HCT116 (cell line): ENCODE data around the gene RAB8A. TPM values are rescaled to one million over a fixed set of nuclear protein-coding genes. Genes with fewer than 3 reads are reported as not detected.
A peak's percentile ranks its signal among the peaks of the same experiment; 100 is the strongest.

ENCODE experiments used
- ATAC-seq: fragments of 200-7000 bp; cut with Tn5 transposase; 2 replicates; pipeline ENCODE4 v1.9.1; 2020; ENCODE audit warnings: mild to moderate bottlenecking, moderate library complexity
- BruUV-seq: library from RNA; stranded (reverse); fragments of 400-500 nt; replicated peaks from 2 replicates; lab custom pipeline; 2021; lab: Mats Ljungman, UMichigan
- CTCF ChIA-PET: fragments of 300-600 bp; sonication (Branson Sonifier 250); formaldehyde crosslinking; loops from one replicate; lab custom pipeline; 2021; ENCODE audit warnings: antibody characterized with exemption; lab: Charles Lee
- POLR2A ChIA-PET: fragments of 300-600, 350-600 bp; sonication (Branson Sonifier 250); formaldehyde crosslinking; loops from one replicate; lab custom pipeline; 2021; ENCODE audit warnings: antibody characterized with exemption; lab: Charles Lee
- RAD21 ChIA-PET, 2 experiments: fragments of 300-600 bp; sonication (Branson Sonifier 250); formaldehyde crosslinking; loops; one replicate each; lab custom pipeline; 2023; ENCODE audit warnings: low total read pairs in 2 of 2; ENCODE audit not compliant: uncharacterized antibody in 2 of 2, unreplicated experiment in 2 of 2, low non-redundant PET in 1 of 2; lab: Charles Lee
- DNase-seq: peaks from one replicate; pipeline ENCODE4 v3.0.0-alpha.2; 2010; ENCODE audit warnings: low read depth, low spot score
- H2AFZ ChIP-seq: fragments of 200-600 bp; shearing (Covaris generic), sonication (generic); 2 replicates; pipeline ENCODE4 v1.6.1; 2017; ENCODE audit warnings: low read depth, mixed run types, mixed read lengths, antibody characterized with exemption, low read length; ENCODE audit not compliant: poor library complexity, severe bottlenecking
- H3K27ac ChIP-seq: 2 replicates; pipeline ENCODE4 v1.5.1; 2012; ENCODE audit warnings: low read depth, low read length
- H3K27me3 ChIP-seq: fragments of 200-600 bp; sonication (generic); 2 replicates; pipeline ENCODE4 v1.6.1; 2016; ENCODE audit warnings: mixed run types, low read length, mixed read lengths; ENCODE audit not compliant: insufficient read depth
- H3K36me3 ChIP-seq, 2 experiments: fragments of 200-500 bp in 1 of 2; fragments of 200-600 bp in 1 of 2; sonication (Bioruptor generic) in 1 of 2; sonication (generic) in 1 of 2; 2 replicates each; pipeline versions ENCODE4 v1.5.1 to v1.6.1; 2014 to 2016; ENCODE audit warnings: low read length in 2 of 2, inconsistent platforms in 1 of 2, mixed read lengths in 1 of 2, mixed run types in 1 of 2; ENCODE audit not compliant: insufficient read depth in 2 of 2, control insufficient read depth in 1 of 2
- H3K4me1 ChIP-seq, 2 experiments: fragments of 200-600 bp in 1 of 2; sonication (generic) in 1 of 2; 2 replicates each; pipeline versions ENCODE4 v1.5.1 to v1.6.1; 2012 to 2017; ENCODE audit warnings: low read length in 2 of 2, inconsistent platforms in 1 of 2, mild to moderate bottlenecking in 1 of 2, mixed read lengths in 1 of 2, mixed run types in 1 of 2, moderate library complexity in 1 of 2; ENCODE audit not compliant: insufficient read depth in 2 of 2, control insufficient read depth in 1 of 2
- H3K4me2 ChIP-seq: fragments of 200-600 bp; sonication (generic); 2 replicates; pipeline ENCODE4 v1.6.1; 2017; ENCODE audit warnings: mixed run types, low read length, mixed read lengths
- H3K4me3 ChIP-seq, 2 experiments: fragments of 200-600 bp in 1 of 2; sonication (generic) in 1 of 2; replicated peaks in 1 of 2; 2 replicates each; pipeline ENCODE4 v1.5.1; 2011 to 2016; ENCODE audit warnings: low read length in 2 of 2, control low read depth in 1 of 2, low read depth in 1 of 2, mild to moderate bottlenecking in 1 of 2, mixed read lengths in 1 of 2, mixed run types in 1 of 2
- H3K79me2 ChIP-seq: fragments of 200-600 bp; sonication (generic); 2 replicates; pipeline ENCODE4 v1.6.1; 2017; ENCODE audit warnings: mild to moderate bottlenecking, mixed run types, low read length, moderate library complexity, mixed read lengths; ENCODE audit not compliant: insufficient read depth
- H3K9ac ChIP-seq: fragments of 200-600 bp; sonication (generic); 2 replicates; pipeline ENCODE4 v1.6.1; 2016; ENCODE audit warnings: low read length, mixed read lengths
- H3K9me2 ChIP-seq: fragments of 200-600 bp; sonication (generic), shearing (Covaris generic); 2 replicates; pipeline ENCODE4 v1.6.1; 2017; ENCODE audit warnings: mixed run types, mild to moderate bottlenecking, moderate library complexity; ENCODE audit not compliant: insufficient read depth
- H3K9me3 ChIP-seq, 2 experiments: fragments of 200-500 bp in 1 of 2; fragments of 200-600 bp in 1 of 2; sonication (Bioruptor generic) in 1 of 2; sonication (generic) in 1 of 2; 2 replicates each; pipeline ENCODE4 v1.6.1; 2014 to 2017; ENCODE audit warnings: low read length in 2 of 2, mixed read lengths in 2 of 2, inconsistent platforms in 1 of 2, low read depth in 1 of 2, mild to moderate bottlenecking in 1 of 2, mixed run types in 1 of 2, moderate library complexity in 1 of 2; ENCODE audit not compliant: control insufficient read depth in 1 of 2, insufficient read depth in 1 of 2
- H4K20me1 ChIP-seq: fragments of 200-600 bp; sonication (generic), shearing (Covaris generic); 2 replicates; pipeline ENCODE4 v1.6.1; 2017; ENCODE audit warnings: mixed run types, mild to moderate bottlenecking, moderate library complexity; ENCODE audit not compliant: insufficient read depth
- EGR1 ChIP-seq: IDR thresholded peaks from 2 replicates; pipeline ENCODE4 v1.6.1; 2012; ENCODE audit warnings: low read depth
- ELF1 ChIP-seq: IDR thresholded peaks from 2 replicates; pipeline ENCODE4 v1.6.1; 2012; ENCODE audit warnings: low read depth, borderline replicate concordance
- EZH2 ChIP-seq: fragments of 200-600 bp; sonication (generic); IDR thresholded peaks from 2 replicates; pipeline ENCODE4 v1.6.1; 2017; ENCODE audit warnings: antibody characterized with exemption, mixed run types
- FOSL1 ChIP-seq: IDR thresholded peaks from 2 replicates; pipeline ENCODE4 v1.6.1; 2012; ENCODE audit warnings: low read depth
- JUND ChIP-seq: IDR thresholded peaks from 2 replicates; pipeline ENCODE4 v1.6.1; 2012
- POLR2A ChIP-seq: IDR thresholded peaks from 2 replicates; pipeline ENCODE4 v1.7.0; 2011; ENCODE audit warnings: borderline replicate concordance; ENCODE audit not compliant: insufficient read depth, insufficient read length; ENCODE audit errors: extremely low read depth
- POLR2AphosphoS5 ChIP-seq: IDR thresholded peaks from 2 replicates; pipeline ENCODE4 v1.6.1; 2011; ENCODE audit warnings: mild to moderate bottlenecking, low read depth, low read length, moderate library complexity
- SP1 ChIP-seq: IDR thresholded peaks from 2 replicates; pipeline ENCODE4 v1.6.1; 2012; ENCODE audit warnings: low read depth
- SRF ChIP-seq: IDR thresholded peaks from 2 replicates; pipeline ENCODE4 v1.6.1; 2012; ENCODE audit warnings: low read depth
- TCF7L2 ChIP-seq: IDR thresholded peaks from 2 replicates; pipeline ENCODE4 v1.7.0; 2011; ENCODE audit warnings: borderline replicate concordance, inconsistent platforms; ENCODE audit not compliant: insufficient read depth, insufficient read length; ENCODE audit errors: extremely low read depth
- ZFX ChIP-seq: fragments of 450-650 bp; IDR thresholded peaks from 2 replicates; pipeline ENCODE4 v1.6.1; 2017
- intact Hi-C: fragments of 100-400 bp; cut with micrococcal nuclease; formaldehyde crosslinking; loops from 2 replicates; pipeline ENCODE4 v1.10.0; 2022
- total RNA-seq: library from RNA; stranded (reverse); gene quantifications from one replicate; pipeline ENCODE4 v1.2.1, GENCODE V29; 2021; ENCODE audit not compliant: unreplicated experiment
- TF ChIP-seq, protein P1 (sequence below), 3 experiments: fragments of 200-600 bp in 1 of 3; sonication (generic) in 1 of 3; IDR thresholded peaks in 2 of 3; conservative IDR thresholded peaks in 1 of 3; 2 replicates each; pipeline ENCODE4 v1.5.1; 2012 to 2017; ENCODE audit warnings: low read depth in 2 of 3, low read length in 2 of 3, antibody characterized with exemption in 1 of 3, borderline replicate concordance in 1 of 3, control low read depth in 1 of 3, mild to moderate bottlenecking in 1 of 3, mixed read lengths in 1 of 3, mixed run types in 1 of 3, moderate library complexity in 1 of 3; ENCODE audit not compliant: insufficient read depth in 1 of 3

The RAB8A gene
- total RNA-seq, 1 experiment from 2014 or later, result 116 TPM

DNA sequence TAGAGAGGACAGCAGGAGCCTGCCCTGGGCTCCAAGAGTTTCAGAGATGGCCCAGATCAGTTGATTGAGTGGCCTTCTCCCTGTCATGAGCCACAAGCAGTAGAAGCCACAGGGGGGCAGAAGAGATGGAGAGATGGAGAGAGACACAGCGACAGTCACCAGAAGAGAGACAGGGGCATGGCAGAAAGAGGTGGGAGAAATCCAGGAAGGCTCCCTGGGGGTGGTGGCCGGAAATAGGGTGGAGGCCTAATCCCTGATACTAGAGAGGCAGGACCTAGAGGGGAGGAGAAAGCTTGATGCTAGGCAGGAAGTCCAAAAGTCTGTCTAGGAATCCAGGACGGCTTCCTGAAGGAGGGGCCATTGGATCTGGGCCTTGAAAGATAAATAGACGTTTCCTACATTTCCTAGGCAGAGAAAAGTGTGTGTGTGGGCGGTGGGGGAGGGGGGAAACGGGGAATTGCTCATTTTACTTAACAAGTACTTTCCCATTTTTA lies 45.0 kb upstream of the RAB8A start (continued):
- TF ChIP-seq, protein P1, sequence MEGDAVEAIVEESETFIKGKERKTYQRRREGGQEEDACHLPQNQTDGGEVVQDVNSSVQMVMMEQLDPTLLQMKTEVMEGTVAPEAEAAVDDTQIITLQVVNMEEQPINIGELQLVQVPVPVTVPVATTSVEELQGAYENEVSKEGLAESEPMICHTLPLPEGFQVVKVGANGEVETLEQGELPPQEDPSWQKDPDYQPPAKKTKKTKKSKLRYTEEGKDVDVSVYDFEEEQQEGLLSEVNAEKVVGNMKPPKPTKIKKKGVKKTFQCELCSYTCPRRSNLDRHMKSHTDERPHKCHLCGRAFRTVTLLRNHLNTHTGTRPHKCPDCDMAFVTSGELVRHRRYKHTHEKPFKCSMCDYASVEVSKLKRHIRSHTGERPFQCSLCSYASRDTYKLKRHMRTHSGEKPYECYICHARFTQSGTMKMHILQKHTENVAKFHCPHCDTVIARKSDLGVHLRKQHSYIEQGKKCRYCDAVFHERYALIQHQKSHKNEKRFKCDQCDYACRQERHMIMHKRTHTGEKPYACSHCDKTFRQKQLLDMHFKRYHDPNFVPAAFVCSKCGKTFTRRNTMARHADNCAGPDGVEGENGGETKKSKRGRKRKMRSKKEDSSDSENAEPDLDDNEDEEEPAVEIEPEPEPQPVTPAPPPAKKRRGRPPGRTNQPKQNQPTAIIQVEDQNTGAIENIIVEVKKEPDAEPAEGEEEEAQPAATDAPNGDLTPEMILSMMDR (IDR thresholded peaks at IDR 0.05 in 2 of 3, conservative IDR thresholded peaks at IDR 0.05 in 1 of 3; ENCODE audit: borderline replicate concordance in 1 of 3, insufficient read depth in 1 of 3, low read depth in 2 of 3, low read length in 2 of 3), result peak in 2 of 3 experiments; percentile 28 to 48; a peak in 4 of 6 replicates
- no peak for TF ChIP-seq FOSL1
- TF ChIP-seq TCF7L2, result peak; percentile 10

DNA sequence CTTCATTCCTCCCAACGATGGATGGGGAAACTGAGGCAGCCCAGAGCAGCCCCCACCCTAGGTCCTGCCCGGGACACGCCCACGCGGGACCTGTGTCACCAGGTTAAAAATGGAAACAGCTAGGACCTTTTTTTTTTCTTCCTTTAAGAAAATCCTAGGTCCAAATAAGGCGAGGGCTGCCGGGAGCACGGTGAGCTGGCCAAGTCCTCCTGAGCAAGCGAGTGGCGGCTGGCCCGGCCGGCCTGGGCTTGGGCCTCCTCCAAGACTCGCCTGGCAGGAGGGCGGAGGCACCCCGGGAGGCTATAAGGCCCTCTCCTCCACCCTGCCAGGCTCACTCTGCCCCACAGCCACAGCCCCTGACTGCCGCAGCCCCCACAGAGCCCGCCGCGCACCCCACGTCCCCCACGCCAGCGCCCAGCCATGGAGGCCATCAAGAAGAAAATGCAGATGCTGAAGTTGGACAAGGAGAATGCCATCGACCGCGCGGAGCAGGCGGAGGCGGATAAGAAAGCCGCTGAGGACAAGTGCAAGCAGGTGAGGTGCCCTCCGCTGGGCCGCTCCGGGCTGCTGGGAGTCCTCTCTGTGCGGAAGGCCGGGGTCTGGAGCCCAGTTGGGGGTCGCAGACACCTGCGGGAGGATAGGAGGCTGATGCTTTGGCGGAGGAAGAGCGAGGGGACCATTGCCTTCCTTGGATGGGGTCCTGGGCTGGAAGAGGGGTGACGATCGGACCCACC lies 44.3 kb upstream of the RAB8A start:
- Histone ChIP-seq H4K20me1 (no peaks in the 10 kb centered on the region), H2AFZ (no peak overlapping the region), H3K79me2 (peaks cover 57% of the 10 kb centered on the region), H3K4me2 (peak overlapping the region; percentile 80), H3K27ac (peak overlapping the region; percentile 83), H3K9me3 (no peaks in the 10 kb centered on the region), H3K9ac (peak overlapping the region; percentile 88), H3K36me3 (peaks cover 0 to 3% of the 10 kb centered on the region in 2 experiments; a peak in 1 of 4 replicates), H3K4me1 (peaks cover 24 to 75% of the 10 kb centered on the region in 2 experiments), H3K9me2 (no peaks in the 10 kb centered on the region), H3K4me3 (peak overlapping the region; percentile 95 to 96), H3K27me3 (no peaks in the 10 kb centered on the region)
- intact Hi-C loops, result loop anchor here (2.0 to 5.0 kb wide), 2 partner anchors 115 to 230 kb away; no protein-coding TSS in a partner anchor
- TF ChIP-seq SRF (peak; percentile 94), ELF1 (no peak), JUND (no peak), ZFX (peak; percentile 59), TCF7L2 (no peak), EZH2 (no peak), SP1 (0 out of 2 replicates have a peak, but pooled peaks have one; percentile 27), EGR1 (peak; percentile 79; the same call in 1 of the 2 replicates), POLR2AphosphoS5 (peak; percentile 80), POLR2A (peak; percentile 22)
- ATAC-seq (peak; percentile 44), DNase-seq (peak; percentile 54)
- no TSS peak for BruUV-seq
- POLR2A ChIA-PET, result interaction anchor here (2.1 kb wide), 1 partner anchor 11 kb away, joined by 8 read pairs; no protein-coding TSS in a partner anchor
- RAD21 ChIA-PET, result interaction anchor here in 1 of 2 experiments (1.4 kb wide), 1 partner anchor 26 kb away, joined by 3 read pairs; no protein-coding TSS in a partner anchor
- CTCF ChIA-PET, result interaction anchor here (1.5 to 1.8 kb wide), 2 partner anchors 8 to 130 kb away, joined by 3 to 6 read pairs; partner anchors contain the start of gene AP1M1
